Measurements from ENCODE around the gene LMF1.

GRCh38 chr16:856101-856500 is 114.7 kb downstream of the LMF1 start:
- TF ChIP-seq EZH2phosphoT487 (conservative IDR thresholded peaks at IDR 0.05; ENCODE audit: low read length) (no peak), CTCF (IDR thresholded peaks at IDR 0.05; ENCODE audit: insufficient read depth, low read length, poor library complexity, severe bottlenecking) (no peak)

All from SU-DHL-6 (cell line).